ENCODE measurements around the gene AHCY.
A peak's percentile ranks its signal among the peaks of the same experiment; 100 is the strongest.

Gene AHCY

GRCh38 chr20:34283844-34284243 is 19.3 kb downstream of the AHCY start:
- DNase-seq (ENCODE audit: low read depth) = no peak
- H3K4me3 ChIP-seq (ENCODE audit: control insufficient read depth, low read depth, low read length) = no peak overlapping the region
- TF ChIP-seq, protein P1, sequence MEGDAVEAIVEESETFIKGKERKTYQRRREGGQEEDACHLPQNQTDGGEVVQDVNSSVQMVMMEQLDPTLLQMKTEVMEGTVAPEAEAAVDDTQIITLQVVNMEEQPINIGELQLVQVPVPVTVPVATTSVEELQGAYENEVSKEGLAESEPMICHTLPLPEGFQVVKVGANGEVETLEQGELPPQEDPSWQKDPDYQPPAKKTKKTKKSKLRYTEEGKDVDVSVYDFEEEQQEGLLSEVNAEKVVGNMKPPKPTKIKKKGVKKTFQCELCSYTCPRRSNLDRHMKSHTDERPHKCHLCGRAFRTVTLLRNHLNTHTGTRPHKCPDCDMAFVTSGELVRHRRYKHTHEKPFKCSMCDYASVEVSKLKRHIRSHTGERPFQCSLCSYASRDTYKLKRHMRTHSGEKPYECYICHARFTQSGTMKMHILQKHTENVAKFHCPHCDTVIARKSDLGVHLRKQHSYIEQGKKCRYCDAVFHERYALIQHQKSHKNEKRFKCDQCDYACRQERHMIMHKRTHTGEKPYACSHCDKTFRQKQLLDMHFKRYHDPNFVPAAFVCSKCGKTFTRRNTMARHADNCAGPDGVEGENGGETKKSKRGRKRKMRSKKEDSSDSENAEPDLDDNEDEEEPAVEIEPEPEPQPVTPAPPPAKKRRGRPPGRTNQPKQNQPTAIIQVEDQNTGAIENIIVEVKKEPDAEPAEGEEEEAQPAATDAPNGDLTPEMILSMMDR (conservative IDR thresholded peaks at IDR 0.05; ENCODE audit: control insufficient read depth, insufficient read depth, low read depth, low read length) = no peak

DNA sequence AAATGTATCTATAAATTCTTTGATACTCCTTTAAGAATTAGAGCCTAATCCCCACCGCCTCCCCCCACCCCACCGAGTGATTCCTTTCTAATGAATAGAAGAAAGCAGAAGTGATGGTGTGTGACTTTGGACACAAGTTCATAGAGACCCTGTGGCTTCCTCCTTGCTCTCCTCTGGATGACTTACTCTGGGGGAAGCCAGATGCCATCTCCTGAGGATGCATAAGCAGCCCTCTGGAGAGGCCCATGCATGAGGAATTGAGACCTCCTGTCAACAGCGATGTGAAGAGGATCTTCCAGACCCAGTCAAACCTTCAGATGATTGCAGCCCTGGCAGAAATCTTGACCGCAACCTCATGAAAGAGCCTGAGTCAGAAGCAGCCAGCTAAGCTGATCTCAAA is 21.1 kb downstream of the AHCY start:
- DNase-seq (ENCODE audit: low read depth) = no peak
- TF ChIP-seq, protein P1 (conservative IDR thresholded peaks at IDR 0.05; ENCODE audit: control insufficient read depth, insufficient read depth, low read depth, low read length) = no peak

DNA sequence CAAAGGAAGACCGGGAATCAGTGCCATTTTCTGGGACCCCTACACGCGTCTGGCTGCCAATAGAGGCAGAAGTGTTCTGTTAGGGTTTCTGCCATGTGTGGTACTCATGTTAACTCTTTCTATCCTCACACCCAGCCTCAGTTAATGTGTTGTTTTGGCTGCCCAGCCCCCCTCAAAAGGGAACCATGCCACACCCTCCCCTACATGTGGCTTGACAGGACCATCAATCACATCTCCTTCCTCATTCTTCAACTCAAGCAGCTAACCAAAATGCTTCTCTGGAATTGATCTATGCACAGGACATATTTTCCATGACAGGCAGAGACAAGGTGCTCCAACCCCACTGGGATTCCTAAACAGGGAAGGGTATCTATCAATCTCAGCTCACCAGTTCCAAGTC is 22.0 kb downstream of the AHCY start:
- H3K4me3 ChIP-seq (ENCODE audit: control insufficient read depth, low read depth, low read length) = no peak overlapping the region
- TF ChIP-seq, protein P1 (conservative IDR thresholded peaks at IDR 0.05; ENCODE audit: control insufficient read depth, insufficient read depth, low read depth, low read length) = no peak
- no peak for DNase-seq (ENCODE audit: low read depth)

More for the DNA sequence above, 21.1 kb downstream of the AHCY start:
- no peak overlapping the region for H3K4me3 ChIP-seq (ENCODE audit: control insufficient read depth, low read depth, low read length)

DNA sequence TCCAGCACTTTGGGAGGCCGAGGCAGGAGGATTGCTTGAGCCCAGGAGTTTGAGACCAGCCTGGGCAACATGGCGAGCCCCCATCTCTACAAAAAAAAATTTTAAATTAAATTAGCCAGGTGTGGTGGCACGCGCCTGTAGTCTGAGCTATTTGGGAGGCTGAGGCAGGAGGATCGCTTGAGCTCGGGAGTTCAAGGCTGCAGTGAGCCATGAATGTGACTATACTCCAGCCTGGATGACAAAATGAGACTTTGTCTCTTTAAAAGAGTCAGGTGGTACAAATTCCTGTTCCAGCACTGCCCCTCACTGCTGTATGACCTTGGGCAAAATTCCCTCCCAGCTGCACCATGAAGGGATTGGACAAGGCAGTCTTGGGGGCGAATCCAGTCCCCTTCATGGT is 28.5 kb downstream of the AHCY start:
- TF ChIP-seq, protein P1 (conservative IDR thresholded peaks at IDR 0.05; ENCODE audit: control insufficient read depth, insufficient read depth, low read depth, low read length) = no peak
- DNase-seq (ENCODE audit: low read depth) = no peak
- H3K4me3 ChIP-seq (ENCODE audit: control insufficient read depth, low read depth, low read length) = no peak overlapping the region

GRCh38 chr20:34271956-34272355 is 31.2 kb downstream of the AHCY start:
- TF ChIP-seq, protein P1 (conservative IDR thresholded peaks at IDR 0.05; ENCODE audit: control insufficient read depth, insufficient read depth, low read depth, low read length) = no peak
- H3K4me3 ChIP-seq (ENCODE audit: control insufficient read depth, low read depth, low read length) = no peak overlapping the region
- peak; percentile 93 for DNase-seq (ENCODE audit: low read depth)

DNA sequence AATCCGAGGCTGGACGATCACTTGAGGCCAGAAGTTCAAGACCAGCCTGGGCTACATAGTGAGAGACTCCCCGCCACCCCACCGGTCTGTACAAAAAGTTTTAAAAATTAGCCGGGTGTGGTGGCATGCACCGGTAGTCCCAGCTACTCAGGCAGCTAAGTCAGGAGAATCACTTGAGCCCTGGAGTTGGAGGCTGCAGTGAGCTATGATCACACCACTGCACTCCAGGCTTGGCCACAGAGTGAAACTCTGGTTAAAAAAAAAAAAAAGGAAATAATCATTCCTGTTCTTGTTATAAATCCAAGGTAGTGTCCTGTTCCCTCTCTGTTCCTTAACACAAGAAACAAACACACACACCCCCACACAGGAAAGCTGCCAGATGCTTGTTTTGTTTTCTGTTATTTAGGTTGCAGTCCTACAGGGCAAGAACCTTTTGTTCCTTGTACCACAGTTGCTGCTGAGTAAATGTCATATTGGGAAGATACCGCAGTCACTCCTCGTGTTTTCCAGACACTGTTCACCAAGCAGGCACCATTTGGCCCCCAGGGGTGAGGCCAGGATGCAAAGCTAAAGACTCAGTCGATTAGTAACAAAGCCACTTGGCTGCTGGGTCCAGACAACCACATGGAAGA is 33.0 kb downstream of the AHCY start:
- H3K4me3 ChIP-seq (ENCODE audit: control insufficient read depth, low read depth, low read length) = no peak overlapping the region
- DNase-seq (ENCODE audit: low read depth) = peak; percentile 96
- TF ChIP-seq, protein P1 (conservative IDR thresholded peaks at IDR 0.05; ENCODE audit: control insufficient read depth, insufficient read depth, low read depth, low read length) = no peak

Data from fibroblast of mammary gland (primary cell).